HL-60/S4 treated with phorbol 12-myristate 13-acetate at 8.2 ng/mL for 4 days and 3 days (cell line): ENCODE measurements around the gene GOLGA6D.
"Not testable (repeated sequence)": the region's sequence is repeated elsewhere in the genome, so short reads cannot be mapped to it uniquely, and the experiment has no call there.

Experiments used
- in situ Hi-C: fragments of 300-500 bp; cut with MboI; formaldehyde crosslinking; loops from 2 replicates; pipeline ENCODE4 v1.15.0; 2022; ENCODE audit warnings: low sequenced_read_pairs

Gene GOLGA6D

DNA sequence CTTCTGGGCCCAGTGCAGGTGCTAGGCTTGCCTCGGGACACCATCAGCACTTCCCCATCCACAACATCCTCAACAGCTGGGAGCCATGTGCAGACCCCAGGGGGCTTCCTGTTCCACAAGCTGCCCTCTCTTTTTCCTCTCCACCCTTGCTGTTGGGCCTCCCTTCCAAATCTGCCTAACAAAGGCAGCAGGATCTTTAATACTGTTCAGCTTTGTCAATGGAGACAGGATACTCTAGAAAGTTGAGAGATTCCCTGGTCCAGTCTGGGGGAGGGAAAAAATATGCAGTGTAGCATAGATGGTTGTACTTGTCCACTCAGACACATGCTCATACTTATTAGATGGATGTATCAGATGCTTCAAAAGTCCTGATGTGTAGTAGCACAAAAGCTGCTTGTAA is 4.1 kb upstream of the GOLGA6D start:
- in situ Hi-C loops: not testable (repeated sequence)

DNA sequence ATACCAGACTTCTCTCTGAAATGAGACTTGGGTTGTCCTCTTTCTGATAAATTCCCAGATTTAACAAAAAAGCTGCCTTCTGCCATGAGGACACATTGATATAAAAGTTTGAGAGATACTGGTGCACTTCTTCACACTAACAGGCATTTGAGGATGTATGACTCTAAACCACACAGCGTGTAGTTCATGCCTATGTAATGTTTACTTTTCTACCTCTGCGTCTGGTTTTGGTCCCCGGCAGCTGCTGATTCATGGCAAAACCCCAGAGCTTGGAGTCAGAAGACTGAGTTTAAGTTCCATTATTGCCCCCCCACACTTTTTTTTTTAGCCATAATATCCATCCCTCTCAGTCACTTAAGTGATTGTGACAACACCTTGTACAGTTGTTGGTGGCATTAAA is 1.5 kb downstream of the GOLGA6D start:
- in situ Hi-C loops: not testable (repeated sequence)

DNA sequence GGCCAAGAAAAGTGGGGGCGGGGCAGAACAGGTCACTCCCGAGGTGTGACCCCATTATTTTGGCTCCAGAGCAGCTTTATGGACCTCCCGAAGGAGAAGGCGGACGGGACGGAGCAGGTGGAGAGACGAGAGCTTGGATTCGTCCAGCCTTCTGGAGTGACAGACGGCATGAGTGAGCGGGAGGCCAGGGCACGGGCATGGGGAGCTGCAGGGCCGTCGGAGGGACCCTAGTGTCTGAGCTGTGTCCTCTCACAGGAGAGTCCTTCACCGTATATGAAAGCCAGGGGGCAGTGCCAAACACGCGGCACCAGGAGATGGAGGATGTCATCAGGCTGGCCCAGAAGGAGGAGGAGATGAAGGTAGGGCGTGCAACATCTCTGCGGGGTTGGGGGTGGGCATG is 11.0 kb downstream of the GOLGA6D start:
- in situ Hi-C loops: not testable (repeated sequence)

DNA sequence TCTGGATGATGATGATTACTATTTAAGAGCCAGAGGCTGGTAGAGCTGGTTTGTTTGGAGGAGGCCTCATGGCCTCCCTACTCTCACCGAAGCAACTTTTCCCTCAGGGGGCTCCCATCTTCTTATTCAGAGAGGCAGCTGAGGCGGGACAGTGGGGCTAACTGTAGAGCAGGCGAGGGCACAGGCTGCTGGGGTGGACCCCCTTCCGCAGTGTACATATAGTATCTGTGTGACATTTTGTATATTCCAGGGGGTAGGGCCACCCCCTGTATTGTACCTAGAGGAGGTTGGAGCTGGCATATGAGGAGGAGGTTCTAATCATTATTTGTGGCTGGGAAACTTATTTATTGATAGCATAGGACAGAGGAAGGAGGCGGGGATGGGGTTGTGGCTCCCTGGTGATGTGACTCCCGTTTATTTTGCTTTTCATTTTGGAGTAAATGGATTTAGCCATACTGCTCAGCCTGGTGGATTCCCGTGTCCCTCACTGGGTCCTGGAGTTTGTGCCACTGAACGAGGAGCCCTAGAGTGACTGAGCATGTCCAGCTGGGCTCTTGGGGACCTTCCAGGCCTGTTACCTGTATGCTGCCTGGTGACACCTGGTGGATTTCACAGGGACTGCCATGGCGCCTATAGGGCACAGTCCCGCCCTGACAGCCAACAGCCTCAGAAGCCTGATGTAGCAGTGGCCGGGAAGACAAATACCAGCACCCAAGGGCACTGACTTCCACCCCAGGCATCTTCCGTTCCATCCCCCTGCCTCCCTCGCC is 16.1 kb downstream of the GOLGA6D start:
- in situ Hi-C loops: not testable (repeated sequence)

DNA sequence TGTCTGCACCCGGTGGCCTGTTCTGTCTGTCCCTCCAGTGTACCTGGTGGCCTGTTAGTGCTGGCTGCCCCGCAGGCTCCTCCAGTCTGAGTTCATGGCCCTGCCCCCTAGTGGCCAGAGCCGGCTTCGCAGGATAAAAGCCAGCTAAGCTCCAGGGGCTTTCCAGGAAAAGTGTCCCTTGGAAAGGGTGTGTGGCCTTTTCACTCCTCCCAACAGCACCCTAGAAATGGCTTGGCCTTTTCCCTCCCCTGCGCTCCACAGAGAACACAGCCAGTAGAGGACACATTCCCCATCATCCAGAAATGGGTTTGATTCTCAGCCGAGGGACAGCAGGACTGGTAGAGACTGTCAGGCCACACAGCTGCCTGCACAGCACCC is 16.7 kb downstream of the GOLGA6D start:
- in situ Hi-C loops: not testable (repeated sequence)

DNA sequence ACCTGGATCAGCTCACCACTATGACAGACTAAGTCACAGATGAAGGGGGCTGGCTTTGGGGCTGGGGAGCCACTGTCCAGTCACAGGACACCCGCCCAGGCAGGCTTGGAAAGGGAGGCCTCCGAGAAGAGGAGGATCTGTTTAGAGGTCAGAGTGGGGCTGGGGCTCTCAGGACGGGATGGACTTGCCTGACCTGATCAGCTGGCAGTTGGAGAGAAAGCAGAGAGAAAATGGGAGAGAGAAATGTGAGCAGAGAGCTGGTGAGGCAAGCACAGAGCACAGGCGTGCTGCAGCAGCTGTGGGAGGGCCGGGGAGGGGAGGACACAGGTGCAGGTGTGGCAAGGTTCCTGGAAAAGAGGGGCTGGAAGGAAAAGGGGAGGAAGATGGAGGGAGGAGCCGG is 17.4 kb downstream of the GOLGA6D start:
- in situ Hi-C loops: not testable (repeated sequence)

DNA sequence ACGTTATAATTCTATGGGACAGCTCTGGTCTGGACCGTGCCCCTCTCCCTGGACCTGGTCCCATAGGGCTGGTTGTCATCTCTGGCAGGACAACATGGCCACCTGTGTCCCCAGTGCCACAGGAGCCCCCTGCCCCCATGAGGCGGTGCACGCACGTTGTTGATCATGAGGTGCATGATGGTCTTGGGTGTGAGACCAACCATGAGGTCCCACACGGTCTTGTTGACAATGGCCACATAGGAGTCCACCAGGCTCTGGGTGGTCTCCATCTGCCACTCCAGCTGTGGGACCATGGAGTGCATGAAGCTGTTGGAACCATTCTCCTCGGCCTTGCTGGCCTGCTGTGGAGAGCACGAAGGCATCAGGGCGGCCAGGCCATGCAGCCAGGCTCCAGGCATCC is 19.7 kb downstream of the GOLGA6D start:
- in situ Hi-C loops: no loop called here

DNA sequence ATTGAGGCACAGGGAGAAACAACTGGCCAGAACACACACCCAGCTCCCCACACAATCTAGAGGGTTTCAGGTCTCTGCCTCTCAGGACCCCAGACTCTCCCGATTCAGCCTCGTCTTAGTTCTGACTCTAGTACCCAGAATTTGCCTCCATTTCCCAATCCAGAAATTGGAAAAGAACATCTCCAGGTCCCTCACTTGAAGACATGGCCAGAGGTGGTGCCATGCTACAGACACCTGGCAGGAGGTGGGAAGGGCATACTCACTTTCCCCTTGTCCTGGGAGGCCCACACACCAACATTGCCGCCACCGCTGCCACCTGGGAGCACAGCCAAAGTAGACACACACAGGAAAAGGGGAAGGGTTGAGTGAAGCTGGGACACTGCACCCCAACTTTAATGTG is 20.1 kb downstream of the GOLGA6D start:
- in situ Hi-C loops: not testable (repeated sequence)

DNA sequence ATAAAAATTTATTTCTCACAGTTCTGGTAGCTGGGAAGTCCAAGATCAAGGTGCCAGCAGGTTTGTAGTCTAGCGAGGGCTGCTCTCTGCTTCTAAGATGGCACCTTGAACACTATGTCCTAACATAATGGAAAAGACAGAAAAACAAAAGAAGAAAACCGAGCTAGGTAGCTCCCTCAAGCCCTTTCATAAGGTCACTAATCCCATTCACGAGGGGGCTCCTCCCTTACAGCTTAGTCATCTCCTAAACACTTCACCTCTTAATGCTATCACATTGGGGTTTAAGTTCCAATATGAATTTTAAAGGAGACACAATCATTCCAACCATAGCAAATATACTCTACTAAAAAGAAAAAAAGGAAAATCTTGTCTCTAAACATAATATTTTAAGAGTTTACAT is 23.6 kb downstream of the GOLGA6D start:
- in situ Hi-C loops: no loop called here

DNA sequence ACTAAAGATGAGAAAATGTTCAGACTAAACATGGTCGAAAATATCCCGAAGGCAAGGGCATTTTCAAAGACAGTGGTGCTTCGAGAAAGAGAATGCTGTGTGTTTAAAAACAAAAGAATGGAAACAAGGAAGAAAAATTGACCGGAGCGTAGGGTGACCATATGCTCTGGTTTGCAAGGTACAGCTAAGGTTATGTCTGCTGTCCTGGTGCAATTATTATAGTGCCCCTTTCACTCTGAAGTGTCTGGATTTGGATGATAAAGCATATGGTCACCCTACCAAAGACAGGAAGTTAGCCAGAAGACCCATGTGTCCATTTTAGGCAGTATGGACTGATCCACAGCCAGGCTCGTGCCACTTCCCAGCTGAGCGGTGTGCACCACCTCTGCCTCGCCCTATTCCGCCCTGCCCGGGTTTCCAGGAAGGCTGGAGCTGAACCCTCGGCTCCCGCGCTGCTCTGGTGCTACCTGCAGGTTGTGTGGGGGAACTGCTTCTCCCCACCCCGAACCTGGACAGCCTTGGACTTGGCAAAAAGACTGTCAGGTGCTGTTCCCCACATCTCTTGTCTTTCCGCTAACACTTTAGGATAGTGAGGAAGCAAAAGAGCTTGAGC is 25.2 kb downstream of the GOLGA6D start:
- in situ Hi-C loops: no loop called here

DNA sequence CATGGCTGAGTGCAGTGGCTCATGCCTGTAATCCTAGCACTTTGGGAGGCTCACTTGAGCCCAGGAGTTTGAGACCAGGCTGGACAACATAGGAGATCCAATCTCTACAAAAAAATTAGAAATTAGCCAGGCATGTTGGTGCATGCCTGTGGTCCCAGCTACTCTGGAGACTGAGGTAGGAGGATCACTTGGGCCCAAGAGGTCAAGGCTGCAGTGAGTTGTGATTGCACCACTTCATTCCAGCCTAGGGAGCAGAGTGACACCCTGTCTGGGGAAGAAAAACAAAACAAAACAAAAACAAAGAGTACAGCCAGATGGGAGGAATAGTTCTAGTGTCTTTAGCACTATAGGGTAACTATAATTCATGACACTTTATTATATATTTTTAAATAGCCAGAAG is 27.1 kb downstream of the GOLGA6D start:
- in situ Hi-C loops: no loop called here

DNA sequence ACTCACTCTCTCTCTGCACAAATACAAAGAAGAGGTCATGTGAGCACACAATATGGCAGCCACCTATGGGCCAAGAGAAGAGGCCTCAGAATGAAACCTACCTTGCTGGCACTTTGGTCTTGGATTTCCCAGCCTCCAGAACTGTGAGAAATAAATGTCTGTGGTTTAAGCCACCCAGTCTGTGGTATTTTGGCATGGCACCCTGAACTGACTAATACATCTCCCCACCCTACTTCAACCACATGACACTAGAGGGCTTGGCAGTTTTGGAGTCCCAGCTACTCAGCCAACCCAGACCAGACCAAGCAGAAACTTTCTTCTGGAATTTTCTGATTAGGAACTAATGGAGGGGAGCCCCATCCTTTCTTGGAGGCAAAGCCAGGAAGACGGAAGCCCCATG is 29.9 kb downstream of the GOLGA6D start:
- in situ Hi-C loops: not testable (repeated sequence)

DNA sequence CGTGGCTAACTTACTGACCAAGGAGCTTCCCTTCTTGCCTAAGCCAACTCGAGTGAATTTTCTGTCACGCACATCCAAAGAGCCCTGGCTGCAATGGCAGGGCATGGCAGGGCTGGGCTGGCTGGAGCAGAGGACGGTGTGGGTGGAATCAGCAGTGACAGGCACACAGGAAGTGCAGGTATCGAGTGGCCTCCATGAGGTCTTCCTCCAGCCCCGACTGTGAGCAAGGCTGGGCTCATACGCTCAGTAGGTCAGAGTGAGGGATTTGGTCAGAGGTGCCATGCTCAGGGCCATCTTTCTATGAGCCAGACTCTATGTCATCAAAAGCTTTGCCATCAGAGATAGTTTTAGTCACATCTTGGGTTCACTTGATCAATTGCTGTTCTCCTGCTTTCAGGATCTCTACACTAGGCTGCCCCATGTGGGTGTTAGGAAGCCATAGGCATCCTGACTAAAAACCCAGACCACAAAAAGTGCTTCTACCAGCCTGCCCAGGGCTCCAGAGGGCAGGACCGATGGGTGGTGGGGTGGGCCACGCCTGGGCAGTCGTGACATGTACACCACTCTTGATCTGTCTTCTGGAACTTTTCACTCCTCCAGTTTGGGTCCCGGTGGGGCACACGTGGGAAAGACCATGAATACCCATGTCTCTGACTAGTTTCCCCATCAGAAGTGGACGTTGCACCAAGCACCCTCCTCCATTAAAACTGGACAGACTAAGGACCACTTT is 30.6 kb downstream of the GOLGA6D start:
- in situ Hi-C loops: no loop called here

DNA sequence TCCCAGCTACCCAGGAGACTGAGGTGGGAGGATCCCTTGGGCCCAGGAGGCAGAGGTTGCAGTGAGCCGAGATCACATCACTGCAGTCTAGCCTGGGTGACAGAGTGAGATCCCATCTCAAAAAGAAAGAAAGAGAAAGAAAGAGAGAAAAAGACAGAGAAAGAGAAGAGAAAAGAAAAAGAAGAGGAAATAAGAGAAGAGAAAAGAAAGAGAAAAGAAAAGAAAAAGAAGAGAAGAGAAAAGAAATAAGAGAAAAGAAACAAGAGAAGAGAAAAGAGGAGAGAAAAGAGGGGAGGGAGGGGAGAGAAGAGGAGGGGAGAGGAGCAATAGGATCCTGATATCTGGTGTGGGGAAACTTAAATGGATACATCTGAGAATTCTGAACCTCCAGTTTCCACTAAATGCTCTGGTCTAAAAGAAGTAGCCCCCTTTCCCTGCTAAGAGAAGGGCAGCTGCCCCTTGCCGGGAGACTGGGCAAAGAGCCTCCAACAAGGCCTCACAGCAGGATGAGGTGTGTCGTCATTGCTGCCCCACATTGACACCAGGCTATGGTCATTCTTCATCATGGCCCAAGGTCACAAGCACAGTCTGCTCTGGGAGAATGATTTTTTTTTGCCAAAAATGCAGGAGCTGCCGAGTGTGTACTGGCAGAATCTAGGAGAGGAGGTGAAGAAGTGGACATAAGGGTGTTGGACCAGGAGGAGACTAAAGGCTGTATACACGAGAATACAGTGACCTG is 32.1 kb downstream of the GOLGA6D start:
- in situ Hi-C loops: no loop called here

DNA sequence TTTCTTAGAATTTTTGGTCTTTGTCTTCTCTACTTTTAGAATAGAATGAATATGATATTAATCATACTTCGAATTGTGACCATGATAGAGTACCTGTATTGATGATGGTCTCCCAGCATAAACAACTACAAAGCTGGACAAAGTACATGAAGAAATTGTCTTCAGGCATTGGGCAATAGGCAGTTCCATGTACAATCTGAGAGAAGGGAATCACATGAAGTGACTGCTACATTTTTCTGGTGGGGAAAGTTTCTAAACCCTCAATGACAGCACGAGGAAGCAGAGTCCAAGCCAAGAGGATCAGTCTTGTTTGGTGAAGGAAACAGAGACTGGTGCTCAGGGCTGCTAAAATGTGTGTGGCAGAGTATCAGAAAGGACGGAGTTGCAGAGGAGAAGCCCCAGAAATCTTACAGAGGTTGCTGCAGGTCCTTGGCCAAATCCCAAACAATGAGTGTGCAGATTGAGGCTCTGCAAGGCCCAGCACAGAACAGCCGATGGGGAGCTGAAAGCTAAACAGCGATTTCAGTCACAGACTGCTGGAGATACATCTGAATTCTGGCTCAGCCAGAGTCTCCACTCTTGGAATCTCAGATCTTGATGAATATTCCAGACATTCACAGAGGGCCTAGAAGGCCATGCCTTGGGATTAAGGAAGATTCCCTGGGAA is 36.7 kb downstream of the GOLGA6D start:
- in situ Hi-C loops: not testable (repeated sequence)

DNA sequence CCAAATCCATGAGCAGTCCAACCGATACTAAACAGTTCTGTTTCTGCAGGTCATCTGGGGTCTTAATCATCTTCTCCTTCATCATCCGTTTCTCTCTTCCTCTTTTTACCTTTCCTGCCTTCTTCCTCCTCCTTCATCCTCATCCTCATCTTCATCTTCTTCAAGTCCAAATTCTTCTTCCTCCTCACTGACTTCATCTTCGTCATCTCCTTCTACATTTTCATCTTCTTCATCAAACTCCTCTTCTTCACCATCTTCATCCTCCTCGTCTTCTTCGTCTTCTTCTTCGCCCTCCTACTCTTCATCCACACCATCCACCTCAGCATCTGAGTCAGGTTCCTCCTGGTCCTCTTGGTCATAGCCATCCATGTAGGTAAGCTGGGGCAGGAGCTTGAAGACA is 39.1 kb downstream of the GOLGA6D start:
- in situ Hi-C loops: no loop called here

DNA sequence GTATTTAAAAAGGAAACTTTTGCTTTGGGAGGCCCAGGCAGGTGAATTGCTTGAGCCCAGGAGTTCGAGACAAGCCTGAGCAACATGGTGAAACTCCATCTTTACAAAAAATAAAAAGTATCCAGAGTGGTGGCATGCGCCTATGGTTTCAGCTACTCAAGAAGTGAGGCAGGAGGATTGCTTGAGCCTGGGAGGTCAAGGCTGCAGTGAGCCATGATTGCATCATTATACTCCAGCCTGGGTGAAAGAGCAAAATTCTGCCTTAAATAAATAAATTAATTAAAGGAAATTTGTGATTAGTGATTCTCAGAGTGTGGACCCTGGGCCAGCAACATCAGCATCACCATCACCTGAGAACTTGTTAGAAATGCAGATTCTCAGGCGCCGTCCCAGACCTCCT is 43.3 kb downstream of the GOLGA6D start:
- in situ Hi-C loops: loop anchor here (25.0 kb wide), 1 partner anchor 89 kb away; no protein-coding TSS in a partner anchor

DNA sequence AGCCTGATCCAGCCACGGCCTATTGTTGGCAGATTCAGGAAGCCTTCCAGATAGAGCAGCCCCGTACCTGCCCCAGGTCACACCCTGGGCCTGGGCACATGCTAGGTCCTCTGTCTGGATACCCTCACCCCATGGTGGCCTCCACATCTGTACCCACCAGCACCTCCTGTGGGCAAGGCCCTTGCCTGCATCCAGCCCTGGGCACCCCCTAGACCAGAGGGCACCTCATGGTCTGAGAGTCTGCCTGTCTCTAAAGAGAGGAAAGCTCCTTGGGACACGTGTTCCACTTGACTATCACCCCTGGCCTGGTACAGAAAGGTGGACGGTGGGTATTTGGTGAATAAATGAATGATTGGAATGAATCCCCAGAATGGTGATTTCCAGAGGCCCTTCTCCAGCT is 44.4 kb downstream of the GOLGA6D start:
- in situ Hi-C loops: loop anchor here (25.0 kb wide), 1 partner anchor 90 kb away; no protein-coding TSS in a partner anchor

DNA sequence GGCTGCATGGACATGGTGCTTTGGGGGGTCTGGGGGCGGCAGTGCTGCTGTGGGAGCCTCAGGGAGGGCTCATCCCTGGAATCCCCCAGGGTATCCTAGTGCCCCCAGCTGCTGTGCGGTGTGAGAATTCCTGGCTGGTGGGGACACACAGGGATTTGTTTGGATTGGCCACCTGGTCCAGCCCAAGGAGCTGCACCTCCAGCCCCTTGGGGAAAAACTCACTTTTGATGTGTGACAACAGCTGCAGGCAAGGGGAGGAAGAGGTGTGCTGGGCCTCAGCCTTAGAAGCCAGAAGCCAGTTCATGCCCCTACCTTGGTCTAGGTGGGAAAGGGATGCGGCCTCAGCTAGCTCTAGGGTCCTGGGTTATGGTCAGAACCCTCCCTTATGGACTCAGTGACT is 44.9 kb downstream of the GOLGA6D start:
- in situ Hi-C loops: loop anchor here (25.0 kb wide), 1 partner anchor 90 kb away; no protein-coding TSS in a partner anchor

DNA sequence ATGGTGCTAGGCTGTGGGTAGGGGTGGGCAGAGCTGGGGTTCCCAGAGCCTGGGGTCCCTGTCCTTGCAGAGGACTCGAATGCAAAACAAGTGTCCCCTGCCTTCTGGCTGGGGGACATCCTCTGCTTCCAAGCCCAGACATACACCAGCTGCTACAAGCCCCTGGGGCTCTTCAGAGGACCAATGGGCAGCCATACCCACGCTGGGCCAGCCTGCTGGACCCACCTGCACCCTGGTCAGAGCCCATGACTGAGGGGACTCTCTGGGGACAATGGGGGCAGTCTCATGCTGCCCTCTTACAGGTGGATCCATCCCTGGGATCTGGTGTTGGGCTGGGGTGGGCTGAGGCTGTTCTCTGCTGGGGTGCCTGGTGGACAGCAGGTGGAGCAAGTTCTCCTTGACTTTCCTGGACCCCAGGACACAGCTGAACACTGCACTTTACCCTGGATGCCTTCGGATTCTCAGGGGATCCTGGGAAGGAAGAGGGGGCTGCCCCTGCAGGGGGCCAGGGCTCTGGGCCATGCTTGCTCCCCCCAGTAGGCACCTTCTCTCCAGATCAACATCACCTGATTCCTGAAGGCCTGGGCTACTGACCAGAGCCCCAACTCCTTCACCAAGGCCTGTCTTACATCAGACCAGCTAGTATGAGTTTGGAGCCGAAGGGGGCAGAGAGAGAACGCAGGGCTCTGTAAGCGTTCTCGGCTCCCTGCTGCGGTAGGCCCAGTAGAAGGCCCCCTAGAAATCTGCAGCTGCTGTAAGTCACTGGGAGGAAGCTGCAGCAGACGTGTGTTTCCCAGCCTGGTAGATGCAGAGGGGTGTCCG is 46.1 kb downstream of the GOLGA6D start:
- in situ Hi-C loops: loop anchor here (25.0 kb wide), 1 partner anchor 91 kb away; no protein-coding TSS in a partner anchor
